ENCODE results near the gene LDLRAD3.

DNA sequence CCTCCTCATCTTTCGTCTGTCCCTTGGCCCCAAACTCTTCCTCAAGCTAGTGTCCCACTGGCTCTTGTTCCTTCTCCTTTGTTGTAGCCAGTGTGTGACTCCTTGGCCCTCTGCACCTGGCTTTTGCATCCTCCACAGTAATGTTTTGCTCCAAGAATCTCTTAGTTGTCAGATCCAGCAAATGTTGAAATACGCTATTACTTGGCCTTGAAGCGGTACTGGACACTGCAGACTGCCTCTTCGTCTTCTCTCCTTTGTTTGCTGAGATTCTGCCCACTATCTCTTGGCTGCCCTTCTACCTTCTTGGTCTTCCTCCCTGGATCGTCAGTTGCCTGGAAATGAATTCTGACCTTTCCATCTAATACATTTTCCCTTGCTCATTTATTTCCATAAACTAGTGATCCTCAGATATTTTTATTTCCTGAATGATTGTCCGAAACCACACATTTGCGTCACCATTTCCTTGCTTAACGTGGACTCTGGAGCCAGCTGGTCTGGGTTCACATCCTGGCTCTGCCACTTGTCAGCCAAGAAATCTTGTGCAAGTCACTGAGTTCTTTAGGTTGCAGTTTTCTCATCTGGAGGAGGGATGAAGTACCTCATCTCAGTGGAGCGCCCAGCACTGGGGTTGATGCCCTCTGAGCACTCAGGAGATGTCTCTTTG, 113.6 kb downstream of the LDLRAD3 start:
- TF ChIP-seq, protein P1, sequence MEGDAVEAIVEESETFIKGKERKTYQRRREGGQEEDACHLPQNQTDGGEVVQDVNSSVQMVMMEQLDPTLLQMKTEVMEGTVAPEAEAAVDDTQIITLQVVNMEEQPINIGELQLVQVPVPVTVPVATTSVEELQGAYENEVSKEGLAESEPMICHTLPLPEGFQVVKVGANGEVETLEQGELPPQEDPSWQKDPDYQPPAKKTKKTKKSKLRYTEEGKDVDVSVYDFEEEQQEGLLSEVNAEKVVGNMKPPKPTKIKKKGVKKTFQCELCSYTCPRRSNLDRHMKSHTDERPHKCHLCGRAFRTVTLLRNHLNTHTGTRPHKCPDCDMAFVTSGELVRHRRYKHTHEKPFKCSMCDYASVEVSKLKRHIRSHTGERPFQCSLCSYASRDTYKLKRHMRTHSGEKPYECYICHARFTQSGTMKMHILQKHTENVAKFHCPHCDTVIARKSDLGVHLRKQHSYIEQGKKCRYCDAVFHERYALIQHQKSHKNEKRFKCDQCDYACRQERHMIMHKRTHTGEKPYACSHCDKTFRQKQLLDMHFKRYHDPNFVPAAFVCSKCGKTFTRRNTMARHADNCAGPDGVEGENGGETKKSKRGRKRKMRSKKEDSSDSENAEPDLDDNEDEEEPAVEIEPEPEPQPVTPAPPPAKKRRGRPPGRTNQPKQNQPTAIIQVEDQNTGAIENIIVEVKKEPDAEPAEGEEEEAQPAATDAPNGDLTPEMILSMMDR (conservative IDR thresholded peaks at IDR 0.05; ENCODE audit: low read length), result no peak
- no peak for TF ChIP-seq EZH2phosphoT487 (IDR thresholded peaks at IDR 0.05; ENCODE audit: borderline replicate concordance)

Data from Loucy (cell line).